Measurements from ENCODE around the gene RETREG2. TPM values are rescaled to one million over a fixed set of nuclear protein-coding genes. Genes with fewer than 3 reads are reported as not detected.
A peak's percentile ranks its signal among the peaks of the same experiment; 100 is the strongest.

Gene RETREG2
- total RNA-seq, 2 experiments from 2014 or later, result 58.8 to 70.1 TPM

- peaks cover 50% of the 10 kb centered on the region for H3K4me1 Mint-ChIP-seq
- DNase-seq (peak; percentile 93), ATAC-seq (peak; percentile 81)
- H3K27me3 Mint-ChIP-seq, result no peaks in the 10 kb centered on the region
- peaks cover 37% of the 10 kb centered on the region for H3K36me3 Mint-ChIP-seq (ENCODE audit: low read depth)
- ChIA-PET CTCF (interaction anchor here (0.6 to 3.1 kb wide), 16 partner anchors 14 to 197 kb away, joined by 3 to 29 read pairs (median 5); partner anchors contain the start of genes ABCB6, DNAJB2, NHEJ1 and ZFAND2B), POLR2A (interaction anchor here (0.7 to 1.4 kb wide), 5 partner anchors 29 to 118 kb away, joined by 3 to 8 read pairs (median 5); partner anchors contain the start of genes ANKZF1, ATG9A, TUBA4A and TUBA4B)
- H3K27ac Mint-ChIP-seq, result peak within 1 kb of the TSS; percentile 97
- intact Hi-C loops (cut with DNase I, micrococcal nuclease), result loop anchor here (1.0 to 5.0 kb wide), 15 partner anchors 17 to 781 kb away; partner anchors contain the start of genes DNAJB2 (in 2 of the 2), NHEJ1 (in 2 of the 2), ABCB6 (in 1 of the 2) and ANKZF1 (in 1 of the 2)
- no peaks in the 10 kb centered on the region for H3K9me3 Mint-ChIP-seq (ENCODE audit: low read depth)
- peak within 1 kb of the TSS; percentile 86 for H3K4me3 Mint-ChIP-seq
Measured at GRCh38 chr2:219176818-219177551, 1.1 kb upstream of the RETREG2 start, which contains the start of gene CNPPD1. TSS of gene CNPPD1 (minus strand) at chr2:219176925. CDS start at chr2:219176828, 97 bp downstream.

GRCh38 chr2:219178377-219179175, 501 bp downstream of the RETREG2 start:
- Mint-ChIP-seq H3K27ac (peak overlapping the region; percentile 80), H3K4me1 (peaks cover 56% of the 10 kb centered on the region), H3K36me3 (ENCODE audit: low read depth) (peaks cover 42% of the 10 kb centered on the region), H3K4me3 (peak overlapping the region; percentile 86), H3K27me3 (no peaks in the 10 kb centered on the region), H3K9me3 (ENCODE audit: low read depth) (no peaks in the 10 kb centered on the region)
- ATAC-seq, result peak; percentile 1
- intact Hi-C loops (cut with DNase I, micrococcal nuclease), result loop anchor here (1.0 to 5.0 kb wide), 9 partner anchors 28 to 610 kb away; partner anchors contain the start of genes ANKZF1 (in 1 of the 2), ATG9A (in 1 of the 2), BCS1L (in 1 of the 2) and CNOT9 (in 1 of the 2)
- ChIA-PET CTCF (interaction anchor here (0.6 to 1.6 kb wide), 3 partner anchors 28 to 51 kb away, joined by 3 to 7 read pairs (median 3); partner anchors contain the start of genes ANKZF1, ATG9A and ZFAND2B), POLR2A (no interaction called here)
- DNase-seq, result peak; percentile 68

- no peaks in the 10 kb centered on the region for H3K27me3 Mint-ChIP-seq
- peaks cover 36% of the 10 kb centered on the region for H3K36me3 Mint-ChIP-seq (ENCODE audit: low read depth)
- H3K27ac Mint-ChIP-seq, result peak overlapping the region; percentile 80
- H3K4me1 Mint-ChIP-seq, result peaks cover 46% of the 10 kb centered on the region
- no peaks in the 10 kb centered on the region for H3K9me3 Mint-ChIP-seq (ENCODE audit: low read depth)
- ChIA-PET POLR2A (interaction anchor here (1.0 kb wide), 1 partner anchor 27 kb away, joined by 3 read pairs; the partner anchor contains the start of gene ZFAND2B), CTCF (interaction anchor here (0.5 to 1.6 kb wide), 8 partner anchors 9 to 50 kb away, joined by 3 to 7 read pairs (median 3); partner anchors contain the start of genes ANKZF1, ATG9A, NHEJ1 and SLC23A3)
- intact Hi-C loops (cut with DNase I, micrococcal nuclease), result loop anchor here (5.0 kb wide), 2 partner anchors 117 to 523 kb away; partner anchors contain the start of genes BCS1L (in 1 of the 2) and ZNF142 (in 1 of the 2)
- ATAC-seq (no peak), DNase-seq (no peak)
- H3K4me3 Mint-ChIP-seq, result peak overlapping the region; percentile 86
Measured at GRCh38 chr2:219179601-219180465, 1.8 kb downstream of the RETREG2 start.

- no peaks in the 10 kb centered on the region for H3K9me3 Mint-ChIP-seq (ENCODE audit: low read depth)
- no peaks in the 10 kb centered on the region for H3K27me3 Mint-ChIP-seq
- H3K36me3 Mint-ChIP-seq (ENCODE audit: low read depth), result peaks cover 43% of the 10 kb centered on the region
Measured at GRCh38 chr2:219180961-219181360, 2.9 kb downstream of the RETREG2 start.

GRCh38 chr2:219181531-219181930, 3.5 kb downstream of the RETREG2 start:
- no peak overlapping the region for H3K4me3 Mint-ChIP-seq
- intact Hi-C loops (cut with DNase I, micrococcal nuclease), result no loop called here
- ATAC-seq (no peak), DNase-seq (no peak)
- H3K27ac Mint-ChIP-seq, result peak overlapping the region; percentile 83
- no peaks in the 10 kb centered on the region for H3K9me3 Mint-ChIP-seq (ENCODE audit: low read depth)
- H3K36me3 Mint-ChIP-seq (ENCODE audit: low read depth), result peaks cover 43% of the 10 kb centered on the region
- peaks cover 44% of the 10 kb centered on the region for H3K4me1 Mint-ChIP-seq
- no peaks in the 10 kb centered on the region for H3K27me3 Mint-ChIP-seq
- CTCF ChIA-PET, result interaction anchor here (0.6 to 2.2 kb wide), 5 partner anchors 9 to 114 kb away, joined by 3 to 5 read pairs (median 3); no protein-coding TSS in a partner anchor
- POLR2A ChIA-PET, result no interaction called here

More at GRCh38 chr2:219180961-219181360, 2.9 kb downstream of the RETREG2 start:
- CTCF ChIA-PET, result interaction anchor here (0.7 to 2.2 kb wide), 5 partner anchors 9 to 21 kb away, joined by 3 to 5 read pairs (median 3); partner anchors contain the start of genes NHEJ1 and SLC23A3
- peak overlapping the region; percentile 83 for H3K27ac Mint-ChIP-seq
- ATAC-seq (no peak), DNase-seq (no peak)
- peaks cover 41% of the 10 kb centered on the region for H3K4me1 Mint-ChIP-seq
- H3K4me3 Mint-ChIP-seq, result no peak overlapping the region
- POLR2A ChIA-PET, result no interaction called here
- intact Hi-C loops (cut with DNase I, micrococcal nuclease), result no loop called here

- no peak overlapping the region for H3K4me3 Mint-ChIP-seq
- POLR2A ChIA-PET, result no interaction called here
- ATAC-seq (no peak), DNase-seq (peak; percentile 52)
- peaks cover 54% of the 10 kb centered on the region for H3K4me1 Mint-ChIP-seq
- intact Hi-C loops (cut with DNase I, micrococcal nuclease), result no loop called here
- CTCF ChIA-PET, result interaction anchor here (0.6 to 2.2 kb wide), 6 partner anchors 13 to 113 kb away, joined by 3 to 5 read pairs (median 4); partner anchors contain the start of genes GLB1L, SLC23A3 and STK16
- H3K36me3 Mint-ChIP-seq (ENCODE audit: low read depth), result peaks cover 43% of the 10 kb centered on the region
- H3K27ac Mint-ChIP-seq, result peak overlapping the region; percentile 34
- H3K9me3 Mint-ChIP-seq (ENCODE audit: low read depth), result no peaks in the 10 kb centered on the region
- H3K27me3 Mint-ChIP-seq, result no peaks in the 10 kb centered on the region
Measured at GRCh38 chr2:219182331-219183150, 4.5 kb downstream of the RETREG2 start.

- peaks cover 58% of the 10 kb centered on the region for H3K4me1 Mint-ChIP-seq
Measured at GRCh38 chr2:219183151-219183772, 5.2 kb downstream of the RETREG2 start.

GRCh38 chr2:219184121-219184520, 6.0 kb downstream of the RETREG2 start:
- H3K27ac Mint-ChIP-seq, result peak overlapping the region; percentile 8
- intact Hi-C loops (cut with DNase I, micrococcal nuclease), result no loop called here
- H3K9me3 Mint-ChIP-seq (ENCODE audit: low read depth), result no peaks in the 10 kb centered on the region
- H3K4me3 Mint-ChIP-seq, result no peak overlapping the region
- H3K4me1 Mint-ChIP-seq, result peaks cover 54% of the 10 kb centered on the region
- peaks cover 43% of the 10 kb centered on the region for H3K36me3 Mint-ChIP-seq (ENCODE audit: low read depth)
- ChIA-PET CTCF (interaction anchor here (0.8 to 1.1 kb wide), 2 partner anchors 24 to 61 kb away, joined by 3 read pairs; partner anchors contain the start of genes GLB1L and STK16), POLR2A (no interaction called here)
- DNase-seq (no peak), ATAC-seq (no peak)
- H3K27me3 Mint-ChIP-seq, result no peaks in the 10 kb centered on the region

More at GRCh38 chr2:219183151-219183772, 5.2 kb downstream of the RETREG2 start:
- Mint-ChIP-seq H3K9me3 (ENCODE audit: low read depth) (no peaks in the 10 kb centered on the region), H3K36me3 (ENCODE audit: low read depth) (peaks cover 43% of the 10 kb centered on the region), H3K27me3 (no peaks in the 10 kb centered on the region), H3K27ac (peak overlapping the region; percentile 53), H3K4me3 (no peak overlapping the region)
- ATAC-seq, result no peak
- CTCF ChIA-PET, result interaction anchor here (1.1 to 2.2 kb wide), 4 partner anchors 14 to 62 kb away, joined by 3 to 5 read pairs (median 4); partner anchors contain the start of genes GLB1L and STK16
- POLR2A ChIA-PET, result no interaction called here
- intact Hi-C loops (cut with DNase I, micrococcal nuclease), result no loop called here
- DNase-seq, result no peak

- Mint-ChIP-seq H3K9me3 (ENCODE audit: low read depth) (no peaks in the 10 kb centered on the region), H3K4me3 (no peak overlapping the region), H3K36me3 (ENCODE audit: low read depth) (peaks cover 22% of the 10 kb centered on the region), H3K4me1 (peaks cover 30% of the 10 kb centered on the region), H3K27ac (peak overlapping the region; percentile 76), H3K27me3 (no peaks in the 10 kb centered on the region)
- peak; percentile 67 for DNase-seq
- ChIA-PET CTCF (no interaction called here), POLR2A (no interaction called here)
- intact Hi-C loops (cut with DNase I, micrococcal nuclease), result no loop called here
- ATAC-seq, result peak; percentile 97
Measured at GRCh38 chr2:219186754-219187456, 8.8 kb downstream of the RETREG2 start.
